Measurements from ENCODE around the gene DDX50. TPM values are rescaled to one million over a fixed set of nuclear protein-coding genes. Genes with fewer than 3 reads are reported as not detected.

DDX50 gene
- total RNA-seq, result 32.2 and 38.6 TPM in 2 replicates

GRCh38 chr10:68901105-68901927 is at the start of gene DDX50:
Gene DDX50 (plus strand): TSS chr10:68901315. CDS start chr10:68901385, 70 bp downstream.

GRCh38 chr10:68955832-68956532 is 54.9 kb downstream of the DDX50 start, which contains the start of gene DDX21:
Gene DDX21 (plus strand): TSS chr10:68956170. CDS start chr10:68956226, 56 bp downstream.

GRCh38 chr10:68988530-68989316 is 87.6 kb downstream of the DDX50 start, which contains the start of gene KIFBP:
Gene KIFBP (plus strand): TSS chr10:68988803. CDS start chr10:68988833, 30 bp downstream.

Other genes with a start within 250 kb of the DDX50 start
- 26.2 and 32.8 TPM in 2 replicates for gene CCAR1, start 180.1 kb upstream of the DDX50 start, total RNA-seq
- 0.19 and 0.32 TPM in 2 replicates for gene STOX1, start 73.8 kb upstream of the DDX50 start, total RNA-seq
- 46.5 and 99.9 TPM in 2 replicates for gene DDX21, start 54.9 kb downstream of the DDX50 start, total RNA-seq
- 31.2 and 50.4 TPM in 2 replicates for gene KIFBP, start 87.5 kb downstream of the DDX50 start, total RNA-seq
- gene SRGN, start 186.8 kb downstream of the DDX50 start, total RNA-seq, result 311 and 523 TPM in 2 replicates
- 28.5 and 38.0 TPM in 2 replicates for gene VPS26A, start 222.9 kb downstream of the DDX50 start, total RNA-seq